SU-DHL-6 (cell line): ENCODE results near the gene HOXC10.

Source experiments
- H2AFZ ChIP-seq: fragments of 200-600 bp; sonication (generic); 2 replicates; pipeline ENCODE4 v1.6.1; 2014; ENCODE audit warnings: low read depth, mild to moderate bottlenecking, moderate library complexity, mixed read lengths, antibody characterized with exemption, low read length; ENCODE audit not compliant: severe bottlenecking
- H3F3A ChIP-seq: fragments of 200-600 bp; shearing (Covaris generic); 2 replicates; pipeline ENCODE4 v1.6.0; 2016; ENCODE audit warnings: antibody characterized with exemption, mild to moderate bottlenecking; ENCODE audit not compliant: insufficient read depth
- H3K27ac ChIP-seq: fragments of 200-600 bp; sonication (generic); 2 replicates; pipeline ENCODE4 v1.5.1; 2016; ENCODE audit warnings: low read depth, mild to moderate bottlenecking, low read length, moderate library complexity, mixed read lengths
- H3K27me3 ChIP-seq: fragments of 200-600 bp; sonication (generic), shearing (Covaris generic); 2 replicates; pipeline ENCODE4 v1.6.0; 2014; ENCODE audit warnings: mild to moderate bottlenecking, low read length
- H3K36me3 ChIP-seq: fragments of 200-600 bp; sonication (generic); 2 replicates; pipeline ENCODE4 v1.6.1; 2014; ENCODE audit warnings: mild to moderate bottlenecking, low read length, mixed read lengths
- H3K4me2 ChIP-seq: fragments of 300-600, 200-600 bp; shearing (Covaris generic), sonication (generic); 2 replicates; pipeline ENCODE4 v1.6.0; 2014; ENCODE audit warnings: low read length, low read depth, mild to moderate bottlenecking; ENCODE audit not compliant: poor library complexity, severe bottlenecking
- H3K4me3 ChIP-seq: fragments of 200-600 bp; sonication (generic); 2 replicates; pipeline ENCODE4 v1.5.1; 2014; ENCODE audit warnings: antibody characterized with exemption, low read length, mild to moderate bottlenecking, mixed read lengths; ENCODE audit not compliant: insufficient read depth, poor library complexity, severe bottlenecking
- H3K79me2 ChIP-seq: fragments of 200-600 bp; sonication (generic); 2 replicates; pipeline ENCODE4 v1.6.1; 2014; ENCODE audit warnings: mild to moderate bottlenecking, low read length, moderate library complexity; ENCODE audit not compliant: insufficient read depth
- H3K9ac ChIP-seq: fragments of 200-600 bp; sonication (generic); 2 replicates; pipeline ENCODE4 v1.7.0; 2014; ENCODE audit warnings: mild to moderate bottlenecking, low read length
- H3K9me2 ChIP-seq: fragments of 200-600 bp; sonication (generic); replicated peaks from 2 replicates; pipeline ENCODE4 v1.6.1; 2014; ENCODE audit warnings: low read length; ENCODE audit not compliant: insufficient read depth
- H3K9me3 ChIP-seq: fragments of 200-600 bp; sonication (generic); 2 replicates; pipeline ENCODE4 v1.6.1; 2014; ENCODE audit warnings: low read length, mixed read lengths; ENCODE audit not compliant: insufficient read depth
- H4K20me1 ChIP-seq: fragments of 200-600 bp; sonication (generic); 2 replicates; pipeline ENCODE4 v1.6.1; 2014; ENCODE audit warnings: low read depth, mild to moderate bottlenecking, antibody characterized with exemption, low read length, moderate library complexity, mixed read lengths
- CTCF ChIP-seq: fragments of 200-600 bp; sonication (generic); IDR thresholded peaks from one replicate; pipeline ENCODE4 v1.5.1; 2017; ENCODE audit warnings: antibody characterized with exemption, mild to moderate bottlenecking, low read length, moderate library complexity; ENCODE audit not compliant: insufficient read depth, poor library complexity, severe bottlenecking
- EZH2phosphoT487 ChIP-seq: fragments of 200-600 bp; sonication (generic), shearing (Covaris generic); conservative IDR thresholded peaks from 2 replicates; pipeline ENCODE4 v1.6.1; 2018; ENCODE audit warnings: mild to moderate bottlenecking, antibody characterized with exemption, low read length, moderate library complexity, mixed read lengths

HOXC10 gene

GRCh38 chr12:54032086-54032619 lies 47.2 kb downstream of the HOXC10 start:
- H3K27me3 ChIP-seq = no peaks in the 10 kb centered on the region
- H3K4me3 ChIP-seq = no peak overlapping the region
- no peaks in the 10 kb centered on the region for H3K9me3 ChIP-seq
- H3F3A ChIP-seq = no peaks in the 10 kb centered on the region
- no peaks in the 10 kb centered on the region for H3K79me2 ChIP-seq
- H4K20me1 ChIP-seq = no peaks in the 10 kb centered on the region
- no peaks in the 10 kb centered on the region for H3K36me3 ChIP-seq
- no peak overlapping the region for H3K4me2 ChIP-seq
- no peak overlapping the region for H3K9ac ChIP-seq
- no peaks in the 10 kb centered on the region for H3K9me2 ChIP-seq
- TF ChIP-seq CTCF (no peak), EZH2phosphoT487 (no peak)
- H2AFZ ChIP-seq = no peak overlapping the region
- H3K27ac ChIP-seq = no peak overlapping the region

- H3K9ac ChIP-seq = no peak within 1 kb of the TSS
These were observed 47.7 kb downstream of the HOXC10 start, which contains the start of gene HOXC5 for GRCh38 chr12:54032627-54033100. Gene HOXC5 (plus strand): TSS chr12:54033050. CDS start chr12:54033123, 73 bp downstream.

GRCh38 chr12:54033106-54033979 lies 48.4 kb downstream of the HOXC10 start:
- H3K27ac ChIP-seq = no peak overlapping the region
- no peak overlapping the region for H3K9ac ChIP-seq
- H3F3A ChIP-seq = no peaks in the 10 kb centered on the region
- TF ChIP-seq CTCF (no peak), EZH2phosphoT487 (no peak)
- H3K36me3 ChIP-seq = no peaks in the 10 kb centered on the region
- no peak overlapping the region for H3K4me2 ChIP-seq
- no peaks in the 10 kb centered on the region for H3K9me3 ChIP-seq
- no peaks in the 10 kb centered on the region for H3K27me3 ChIP-seq
- H4K20me1 ChIP-seq = no peaks in the 10 kb centered on the region
- no peak overlapping the region for H3K4me3 ChIP-seq
- no peak overlapping the region for H2AFZ ChIP-seq
- no peaks in the 10 kb centered on the region for H3K9me2 ChIP-seq
- H3K79me2 ChIP-seq = no peaks in the 10 kb centered on the region

More at GRCh38 chr12:54032627-54033100, 47.7 kb downstream of the HOXC10 start, which contains the start of gene HOXC5:
- TF ChIP-seq EZH2phosphoT487 = no peak
- peak; percentile 72 for TF ChIP-seq CTCF
- H3K4me2 ChIP-seq = no peak within 1 kb of the TSS
- no peak within 1 kb of the TSS for H2AFZ ChIP-seq
- no peaks in the 10 kb centered on the region for H3K9me2 ChIP-seq
- no peaks in the 10 kb centered on the region for H3K79me2 ChIP-seq
- no peak within 1 kb of the TSS for H3K4me3 ChIP-seq
- no peaks in the 10 kb centered on the region for H3K27me3 ChIP-seq
- H3F3A ChIP-seq = no peaks in the 10 kb centered on the region
- H4K20me1 ChIP-seq = no peaks in the 10 kb centered on the region
- no peak within 1 kb of the TSS for H3K27ac ChIP-seq
- H3K9me3 ChIP-seq = no peaks in the 10 kb centered on the region
- H3K36me3 ChIP-seq = no peaks in the 10 kb centered on the region
